PFSK-1 (cell line): ENCODE data around the gene VPS45.

Source experiments
- POLR2AphosphoS5 ChIP-seq: IDR thresholded peaks from 2 replicates; pipeline ENCODE4 v1.6.1; 2012; ENCODE audit warnings: low read depth, mild to moderate bottlenecking, control low read depth, low read length, moderate library complexity
- SIN3A ChIP-seq: IDR thresholded peaks from 2 replicates; pipeline ENCODE4 v1.6.1; 2012; ENCODE audit warnings: mild to moderate bottlenecking, low read length, moderate library complexity, borderline replicate concordance; ENCODE audit not compliant: insufficient read depth

- TF ChIP-seq SIN3A (no peak), POLR2AphosphoS5 (no peak)
Measured at GRCh38 chr1:150164779-150165178, 97.2 kb downstream of the VPS45 start.
